Right lobe of liver (tissue), 6 donors: Measurements from ENCODE around the gene VEGFA. TPM values are rescaled to one million over a fixed set of nuclear protein-coding genes. Genes with fewer than 3 reads are reported as not detected.
A peak's percentile ranks its signal among the peaks of the same experiment; 100 is the strongest.

Experiments used
- ATAC-seq, 4 donors: fragments of 200-7000 bp; cut with Tn5 transposase; one replicate each; pipeline ENCODE4 v1.9.1; 2020; ENCODE audit warnings: mild to moderate bottlenecking in 4 of 4, moderate library complexity in 4 of 4
- DNase-seq, 3 donors: peaks; one replicate each; pipeline ENCODE4 v3.0.0-alpha.2; 2020
- H3K27ac ChIP-seq, 3 donors: fragments of 200-600 bp; one replicate each; pipeline ENCODE4 v1.8.0; 2022
- H3K27me3 ChIP-seq, 2 donors: fragments of 200-600 bp; one replicate each; pipeline ENCODE4 v1.8.0; 2022
- H3K36me3 ChIP-seq, 4 donors: fragments of 200-600 bp; sonication (generic) in 1 of 4; one replicate each; pipeline versions ENCODE4 v1.5.1 to v1.8.0; 2017 to 2022; ENCODE audit warnings: control low read depth in 1 of 4
- H3K4me1 ChIP-seq, 4 donors: fragments of 200-600 bp; sonication (generic) in 1 of 4; one replicate each; pipeline versions ENCODE4 v1.5.1 to v1.8.0; 2017 to 2022; ENCODE audit warnings: control low read depth in 1 of 4
- H3K4me3 ChIP-seq, 3 donors: fragments of 200-600 bp; one replicate each; pipeline ENCODE4 v1.8.0; 2022
- H3K9me3 ChIP-seq, 4 donors: fragments of 200-600 bp; sonication (generic) in 1 of 4; one replicate each; pipeline versions ENCODE4 v1.5.1 to v1.8.0; 2017 to 2022; ENCODE audit warnings: control low read depth in 1 of 4
- CTCF ChIP-seq, 4 donors: fragments of 200-600 bp in 3 of 4; fragments of 450-650 bp in 1 of 4; IDR thresholded peaks; one replicate each; pipeline versions ENCODE4 v1.5.1 to v1.8.0; 2016 to 2022; ENCODE audit warnings: antibody characterized with exemption in 4 of 4, mild to moderate bottlenecking in 2 of 4
- POLR2A ChIP-seq: fragments of 450-650 bp; IDR thresholded peaks from one replicate; pipeline ENCODE4 v1.6.1; 2017; ENCODE audit warnings: antibody characterized with exemption, mild to moderate bottlenecking
- WGBS: methylation state at CpG from one replicate; pipeline ENCODE4 v1.1.6; 2018; ENCODE audit warnings: low coverage, low lambda C conversion rate; ENCODE audit not compliant: insufficient coverage; ENCODE audit errors: missing lambda C conversion rate; 5-methylcytosine and 5-hydroxymethylcytosine counted together
- intact Hi-C, 2 donors: fragments of 100-400 bp; cut with DNase I; formaldehyde crosslinking; loops; one replicate each; pipeline versions ENCODE4 v1.11.2 to v1.14.1; 2022
- total RNA-seq, 6 experiments: library from RNA; depleted of rRNA in 2 of 6; stranded (reverse); fragments of >200 nt in 2 of 6; fragmentation: NEBNext Ultra II Directional in 3 of 6; extraction: Animal tissue kit (Norgen Biotek cat#: 25700) in 3 of 6; gene quantifications; one replicate each; pipeline versions ENCODE4 v1.1.0 to v1.2.4, GENCODE V29; 2016 to 2023
- donor health status: DM: no; HTN: yes; CAD: no.
- donor health status: DM: no; HTN: no; CAD: no.
- donor health status: DM: no; HTN: no; CAD: no.
- donor health status: DM: no; HTN: yes; CAD: no.
- donor health status: DM: no; HTN: yes; CAD: no.

The VEGFA gene
- total RNA-seq, 6 experiments from 2014 or later, result 91.3 to 571 (median 132) TPM

GRCh38 chr6:43780293-43780692, 10.3 kb downstream of the VEGFA start:
- DNase-seq (no peak), ATAC-seq (no peak)
- WGBS, result 90% methylated on average over 6 of the region's 13 CpGs
- no peak overlapping the region for H3K4me3 ChIP-seq
- H3K4me1 ChIP-seq, result peaks cover 0 to 12% (median 0%) of the 10 kb centered on the region in 4 donors
- H3K9me3 ChIP-seq, result no peaks in the 10 kb centered on the region
- H3K36me3 ChIP-seq, result peaks cover 8 to 93% (median 55%) of the 10 kb centered on the region in 4 donors
- TF ChIP-seq POLR2A (no peak), CTCF (IDR thresholded peaks at IDR 0.05) (no peak)
- intact Hi-C loops, result no loop called here
- no peaks in the 10 kb centered on the region for H3K27me3 ChIP-seq
- no peak overlapping the region for H3K27ac ChIP-seq

DNA sequence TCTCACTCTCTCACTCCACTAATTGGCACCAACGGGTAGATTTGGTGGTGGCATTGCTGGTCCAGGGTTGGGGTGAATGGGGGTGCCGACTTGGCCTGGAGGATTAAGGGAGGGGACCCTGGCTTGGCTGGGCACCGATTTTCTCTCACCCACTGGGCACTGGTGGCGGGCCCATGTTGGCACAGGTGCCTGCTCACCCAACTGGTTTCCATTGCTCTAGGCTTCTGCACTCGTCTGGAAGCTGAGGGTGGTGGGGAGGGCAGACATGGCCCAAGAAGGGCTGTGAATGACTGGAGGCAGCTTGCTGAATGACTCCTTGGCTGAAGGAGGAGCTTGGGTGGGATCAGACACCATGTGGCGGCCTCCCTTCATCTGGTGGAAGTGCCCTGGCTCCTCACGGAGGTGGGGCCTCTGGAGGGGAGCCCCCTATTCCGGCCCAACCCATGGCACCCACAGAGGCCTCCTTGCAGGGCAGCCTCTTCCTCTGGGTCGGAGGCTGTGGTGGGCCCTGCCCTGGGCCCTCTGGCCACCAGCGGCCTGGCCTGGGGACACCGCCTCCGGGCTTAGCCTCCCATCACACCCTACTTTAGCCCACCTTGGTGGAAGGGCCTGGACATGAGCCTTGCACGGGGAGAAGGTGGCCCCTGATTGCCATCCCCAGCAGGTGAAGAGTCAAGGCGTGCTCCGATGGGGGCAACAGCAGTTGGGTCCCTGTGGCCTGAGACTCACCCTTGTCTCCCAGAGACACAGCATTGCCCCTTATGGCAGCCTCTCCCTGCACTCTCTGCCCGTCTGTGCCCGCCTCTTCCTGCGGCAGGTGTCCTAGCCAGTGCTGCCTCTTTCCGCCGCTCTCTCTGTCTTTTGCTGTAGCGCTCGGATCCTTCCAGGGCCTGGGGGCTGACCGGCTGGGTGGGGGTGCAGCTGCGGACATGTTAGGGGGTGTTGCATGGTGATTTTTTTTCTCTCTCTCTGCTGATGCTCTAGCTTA, 11.2 kb downstream of the VEGFA start:
- TF ChIP-seq CTCF (IDR thresholded peaks at IDR 0.05) (no peak), POLR2A (no peak)
- peak in 1 of 4 donors; percentile 0 for ATAC-seq
- Histone ChIP-seq H3K4me3 (no peak overlapping the region), H3K9me3 (no peaks in the 10 kb centered on the region), H3K27me3 (no peaks in the 10 kb centered on the region), H3K36me3 (peaks cover 8 to 92% (median 57%) of the 10 kb centered on the region in 4 donors), H3K4me1 (peaks cover 0 to 3% (median 0%) of the 10 kb centered on the region in 4 donors), H3K27ac (no peak overlapping the region)
- peak in 1 of 3 donors; percentile 28 for DNase-seq
- intact Hi-C loops, result no loop called here
- 73% methylated on average over 2 of the region's 24 CpGs for WGBS

DNA sequence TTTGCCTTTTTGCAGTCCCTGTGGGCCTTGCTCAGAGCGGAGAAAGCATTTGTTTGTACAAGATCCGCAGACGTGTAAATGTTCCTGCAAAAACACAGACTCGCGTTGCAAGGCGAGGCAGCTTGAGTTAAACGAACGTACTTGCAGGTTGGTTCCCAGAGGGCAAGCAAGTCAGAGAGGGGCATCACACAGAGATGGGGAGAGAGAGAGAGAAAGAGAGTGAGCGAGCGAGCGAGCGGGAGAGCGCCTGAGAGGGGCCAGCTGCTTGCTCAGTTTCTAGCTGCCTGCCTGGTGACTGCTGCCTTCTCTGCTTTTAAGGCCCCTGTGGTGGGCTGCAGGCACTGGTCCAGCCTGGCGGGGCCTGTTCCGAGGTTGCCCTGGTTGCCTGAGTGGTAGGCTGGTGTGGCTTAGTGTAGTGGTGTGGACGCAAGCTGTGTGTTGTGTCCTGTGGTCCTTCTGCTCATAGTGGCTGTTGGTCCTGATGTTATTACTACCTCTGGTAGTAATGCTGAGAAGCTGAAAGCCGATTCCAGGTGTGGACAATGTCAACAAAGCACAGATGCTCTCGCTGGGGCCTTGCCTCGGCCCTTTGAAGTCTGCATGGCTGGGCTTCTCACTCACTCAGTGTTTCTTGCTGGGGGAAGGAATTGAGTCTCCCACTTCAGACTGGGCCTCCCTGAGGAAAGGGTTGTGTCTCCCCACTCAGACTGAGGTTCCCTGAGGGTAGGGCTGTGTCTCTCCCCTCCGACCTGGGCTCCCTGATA, 12.1 kb downstream of the VEGFA start:
- no peak overlapping the region for H3K27ac ChIP-seq
- no peak overlapping the region for H3K4me3 ChIP-seq
- H3K4me1 ChIP-seq, result no peaks in the 10 kb centered on the region
- peak in 1 of 3 donors; percentile 47 for DNase-seq
- 84% methylated on average over 11 of the region's 20 CpGs for WGBS
- no peak for ATAC-seq
- intact Hi-C loops, result no loop called here
- no peaks in the 10 kb centered on the region for H3K9me3 ChIP-seq
- no peaks in the 10 kb centered on the region for H3K27me3 ChIP-seq
- H3K36me3 ChIP-seq, result peaks cover 8 to 86% (median 50%) of the 10 kb centered on the region in 4 donors
- TF ChIP-seq POLR2A, result no peak
- TF ChIP-seq CTCF (IDR thresholded peaks at IDR 0.05), result no peak

- TF ChIP-seq POLR2A, result no peak
- TF ChIP-seq CTCF (IDR thresholded peaks at IDR 0.05), result no peak
- no peak overlapping the region for H3K4me3 ChIP-seq
- whole genome bisulfite sequencing, result 53% methylated on average over 3 of the region's 11 CpGs
- H3K9me3 ChIP-seq, result no peaks in the 10 kb centered on the region
- intact Hi-C loops, result no loop called here
- H3K36me3 ChIP-seq, result peaks cover 8 to 77% (median 45%) of the 10 kb centered on the region in 4 donors
- DNase-seq, result no peak
- no peaks in the 10 kb centered on the region for H3K4me1 ChIP-seq
- no peak overlapping the region for H3K27ac ChIP-seq
- ATAC-seq, result no peak
- H3K27me3 ChIP-seq, result no peaks in the 10 kb centered on the region
Observed at GRCh38 chr6:43782764-43783513, 12.9 kb downstream of the VEGFA start.
